B cell (primary cell): ENCODE measurements around the gene SLC24A4.

Experiments
- CTCF ChIP-seq: fragments of 200-600 bp; IDR thresholded peaks from one replicate; pipeline ENCODE4 v1.8.0; 2022; ENCODE audit warnings: antibody characterized with exemption, mild to moderate bottlenecking
- EZH2 ChIP-seq: IDR thresholded peaks from 2 replicates; pipeline ENCODE4 v1.6.1; 2012; ENCODE audit warnings: borderline replicate concordance, low read depth, mild to moderate bottlenecking, moderate library complexity, low read length; ENCODE audit not compliant: insufficient read depth, poor library complexity, severe bottlenecking

- TF ChIP-seq CTCF (no peak), EZH2 (no peak)
Measured at GRCh38 chr14:92431199-92431725, 108.3 kb downstream of the SLC24A4 start.
